SH-SY5Y (cell line): ENCODE measurements around the gene EXOC7.

Experiments
- GATA2 ChIP-seq: IDR thresholded peaks from 2 replicates; pipeline ENCODE4 v1.6.1; 2011; ENCODE audit warnings: mild to moderate bottlenecking, low read depth, low read length
- GATA3 ChIP-seq: IDR thresholded peaks from 2 replicates; pipeline ENCODE4 v1.6.1; 2011; ENCODE audit warnings: low read depth, mild to moderate bottlenecking, low read length, moderate library complexity

DNA sequence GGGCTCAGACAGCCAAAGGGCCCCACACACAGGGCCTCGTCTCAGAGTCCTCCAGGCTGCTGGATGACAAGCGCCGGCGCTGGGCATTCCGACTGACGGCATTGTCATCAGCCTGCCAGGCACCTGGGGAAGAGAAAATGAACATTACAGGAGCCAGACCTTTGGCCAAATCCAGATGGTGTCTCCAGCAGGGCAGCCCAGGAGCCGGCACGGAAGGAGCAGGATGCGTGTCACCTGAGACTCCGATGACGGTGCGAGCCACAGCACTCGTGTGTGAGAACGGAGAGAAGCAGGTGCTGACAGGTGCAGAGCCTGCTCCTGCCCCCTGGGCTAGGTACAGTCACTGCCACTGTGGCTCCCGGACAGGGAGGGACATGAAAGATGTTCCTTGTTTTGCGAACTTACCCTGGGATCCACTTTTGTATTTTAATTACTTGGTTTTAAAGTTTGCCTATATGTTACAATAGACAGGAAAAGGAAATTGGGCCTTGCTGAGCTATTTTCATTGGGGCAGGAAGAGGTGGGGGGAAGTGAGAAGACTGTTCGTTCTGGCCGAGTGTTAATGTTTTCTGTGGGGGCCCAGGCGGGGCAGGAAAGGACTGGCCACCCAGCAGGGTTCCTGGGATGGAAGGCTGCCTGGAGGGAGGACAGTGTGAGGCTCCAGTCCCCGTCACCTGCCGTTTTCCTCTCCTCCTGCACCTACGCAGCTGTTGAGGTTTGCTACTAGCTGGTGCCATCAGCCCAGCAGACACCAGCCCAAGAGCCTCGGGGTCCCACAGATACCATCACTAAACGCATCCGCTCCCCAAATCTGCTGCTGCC lies 41.9 kb upstream of the EXOC7 start:
- TF ChIP-seq GATA3 (no peak), GATA2 (no peak)
